ENCODE results near the gene TJP1.

Gene TJP1

GRCh38 chr15:29728418-29728817, 93.8 kb downstream of the TJP1 start:
- no peak overlapping the region for H3K4me3 ChIP-seq (ENCODE audit: low read depth, low read length)
- in situ Hi-C loops (cut with HindIII; ENCODE audit: low sequenced_read_pairs) = no loop called here
- no peak for DNase-seq (ENCODE audit: low read depth, low spot score)
- no peak for TF ChIP-seq CTCF (IDR thresholded peaks at IDR 0.05; ENCODE audit: low read depth, low read length)

GRCh38 chr15:29727871-29728270, 94.4 kb downstream of the TJP1 start:
- DNase-seq (ENCODE audit: low read depth, low spot score) = no peak
- no peak overlapping the region for H3K4me3 ChIP-seq (ENCODE audit: low read depth, low read length)
- in situ Hi-C loops (cut with HindIII; ENCODE audit: low sequenced_read_pairs) = no loop called here
- no peak for TF ChIP-seq CTCF (IDR thresholded peaks at IDR 0.05; ENCODE audit: low read depth, low read length)

GRCh38 chr15:29726553-29726952, 95.7 kb downstream of the TJP1 start:
- TF ChIP-seq CTCF (IDR thresholded peaks at IDR 0.05; ENCODE audit: low read depth, low read length) = no peak
- H3K4me3 ChIP-seq (ENCODE audit: low read depth, low read length) = no peak overlapping the region
- in situ Hi-C loops (cut with HindIII; ENCODE audit: low sequenced_read_pairs) = no loop called here
- DNase-seq (ENCODE audit: low read depth, low spot score) = no peak

GRCh38 chr15:29724026-29724425, 98.2 kb downstream of the TJP1 start:
- no peak overlapping the region for H3K4me3 ChIP-seq (ENCODE audit: low read depth, low read length)
- no peak for TF ChIP-seq CTCF (IDR thresholded peaks at IDR 0.05; ENCODE audit: low read depth, low read length)
- in situ Hi-C loops (cut with HindIII; ENCODE audit: low sequenced_read_pairs) = no loop called here
- no peak for DNase-seq (ENCODE audit: low read depth, low spot score)

GRCh38 chr15:29713784-29714183, 108.5 kb downstream of the TJP1 start:
- H3K4me3 ChIP-seq (ENCODE audit: low read depth, low read length) = no peak overlapping the region
- in situ Hi-C loops (cut with HindIII; ENCODE audit: low sequenced_read_pairs) = no loop called here
- DNase-seq (ENCODE audit: low read depth, low spot score) = no peak
- TF ChIP-seq CTCF (IDR thresholded peaks at IDR 0.05; ENCODE audit: low read depth, low read length) = no peak

GRCh38 chr15:29712149-29712885, 110.0 kb downstream of the TJP1 start:
- TF ChIP-seq CTCF (IDR thresholded peaks at IDR 0.05; ENCODE audit: low read depth, low read length) = no peak
- no peak overlapping the region for H3K4me3 ChIP-seq (ENCODE audit: low read depth, low read length)
- in situ Hi-C loops (cut with HindIII; ENCODE audit: low sequenced_read_pairs) = no loop called here
- no peak for DNase-seq (ENCODE audit: low read depth, low spot score)

All from astrocyte of the spinal cord (primary cell).